WTC11 (cell line): ENCODE data around the gene SERPINB4. TPM values are rescaled to one million over a fixed set of nuclear protein-coding genes. Genes with fewer than 3 reads are reported as not detected.

Experiments used
- ATAC-seq: fragments of 200-7000 bp; cut with Tn5 transposase; 2 replicates; pipeline ENCODE4 v1.10.0; 2021; ENCODE audit warnings: mild to moderate bottlenecking, moderate library complexity
- CTCF ChIA-PET: fragments of 300-600 bp; sonication (Branson Sonifier 250); formaldehyde crosslinking; loops from one replicate; lab custom pipeline; 2021; ENCODE audit warnings: antibody characterized with exemption; lab: Charles Lee
- POLR2A ChIA-PET: fragments of 350-600 bp; sonication (Branson Sonifier 250); formaldehyde crosslinking; loops from one replicate; lab custom pipeline; 2021; ENCODE audit warnings: antibody characterized with exemption; lab: Charles Lee
- DNase-seq: peaks from one replicate; pipeline ENCODE4 v3.0.0; 2021; ENCODE audit warnings: low spot score
- H3K27ac Mint-ChIP-seq: 2 replicates; pipeline ENCODE4 v1.8.0; 2021; ENCODE audit warnings: mixed read lengths
- H3K27me3 Mint-ChIP-seq: 2 replicates; pipeline ENCODE4 v1.8.0; 2021; ENCODE audit warnings: low read depth, mild to moderate bottlenecking, moderate library complexity, mixed read lengths
- H3K36me3 Mint-ChIP-seq: 2 replicates; pipeline ENCODE4 v1.8.0; 2021; ENCODE audit warnings: mixed read lengths
- H3K4me1 Mint-ChIP-seq: 2 replicates; pipeline ENCODE4 v1.8.0; 2022; ENCODE audit warnings: mixed read lengths
- H3K4me3 Mint-ChIP-seq: 2 replicates; pipeline ENCODE4 v1.8.0; 2021; ENCODE audit warnings: mild to moderate bottlenecking, moderate library complexity, mixed read lengths
- H3K9me3 Mint-ChIP-seq: 2 replicates; pipeline ENCODE4 v1.8.0; 2021; ENCODE audit warnings: mixed read lengths
- E2F1 ChIP-seq: sonication (generic); formaldehyde crosslinking; IDR thresholded peaks from 2 replicates; pipeline ENCODE4 v1.8.0; 2022; ENCODE audit warnings: mild to moderate bottlenecking, missing genetic modification reagents
- GTF2I ChIP-seq: fragments of 250-450 bp; sonication (Bioruptor Pico); conservative IDR thresholded peaks from 2 replicates; pipeline ENCODE4 v1.4.0; 2021; ENCODE audit warnings: mild to moderate bottlenecking
- HMGA2 ChIP-seq: fragments of 250-450 bp; sonication (Bioruptor Pico); IDR thresholded peaks from 2 replicates; pipeline ENCODE4 v1.4.0; 2021; ENCODE audit warnings: mild to moderate bottlenecking, moderate library complexity
- KAT7 ChIP-seq: sonication (generic); formaldehyde crosslinking; IDR thresholded peaks from 2 replicates; pipeline ENCODE4 v1.8.1; 2023; ENCODE audit warnings: missing genetic modification reagents, mild to moderate bottlenecking, borderline replicate concordance
- NFE2L1 ChIP-seq: sonication (generic); formaldehyde crosslinking; IDR thresholded peaks from 2 replicates; pipeline ENCODE4 v1.8.1; 2023; ENCODE audit warnings: missing genetic modification reagents
- NR1H2 ChIP-seq: sonication (generic); formaldehyde crosslinking; IDR thresholded peaks from 2 replicates; pipeline ENCODE4 v1.9.0; 2021; ENCODE audit warnings: mild to moderate bottlenecking, moderate library complexity, missing genetic modification reagents
- RORB ChIP-seq: fragments of 250-450 bp; sonication (Bioruptor Pico); IDR thresholded peaks from 2 replicates; pipeline ENCODE4 v1.9.0; 2021; ENCODE audit warnings: mild to moderate bottlenecking
- SMAD3 ChIP-seq: sonication (generic); formaldehyde crosslinking; IDR thresholded peaks from 2 replicates; pipeline ENCODE4 v1.8.0; 2022; ENCODE audit warnings: missing genetic modification reagents, mild to moderate bottlenecking, borderline replicate concordance
- TCF7 ChIP-seq: sonication (generic); formaldehyde crosslinking; IDR thresholded peaks from 2 replicates; pipeline ENCODE4 v1.8.0; 2022; ENCODE audit warnings: mild to moderate bottlenecking, low read depth, missing genetic modification reagents, moderate library complexity
- ZNF281 ChIP-seq: sonication (generic); formaldehyde crosslinking; IDR thresholded peaks from 2 replicates; pipeline ENCODE4 v1.8.0; 2023; ENCODE audit warnings: mild to moderate bottlenecking, missing genetic modification reagents
- ZNF317 ChIP-seq: sonication (generic); formaldehyde crosslinking; IDR thresholded peaks from 2 replicates; pipeline ENCODE4 v1.8.1; 2023; ENCODE audit warnings: low read depth, mild to moderate bottlenecking, moderate library complexity, missing genetic modification reagents, borderline replicate concordance
- ZNF532 ChIP-seq: fragments of 250-450 bp; sonication (Bioruptor Pico); IDR thresholded peaks from 2 replicates; pipeline ENCODE4 v1.9.0; 2021; ENCODE audit warnings: mild to moderate bottlenecking, borderline replicate concordance
- total RNA-seq: library from RNA; stranded (reverse); gene quantifications from 3 replicates; pipeline ENCODE4 v1.2.3, GENCODE V29; 2021
- TF ChIP-seq, protein P1 (sequence below): fragments of 250-450 bp; sonication (Bioruptor Pico); IDR thresholded peaks from 2 replicates; pipeline ENCODE4 v1.9.0; 2021; ENCODE audit warnings: mild to moderate bottlenecking
- TF ChIP-seq, protein P2 (sequence below): sonication (generic); formaldehyde crosslinking; IDR thresholded peaks from 2 replicates; pipeline ENCODE4 v1.8.1; 2022; ENCODE audit warnings: low read depth, mild to moderate bottlenecking, moderate library complexity, missing genetic modification reagents, borderline replicate concordance

Gene SERPINB4
- total RNA-seq, 1 experiment from 2014 or later = 1.3 TPM

DNA sequence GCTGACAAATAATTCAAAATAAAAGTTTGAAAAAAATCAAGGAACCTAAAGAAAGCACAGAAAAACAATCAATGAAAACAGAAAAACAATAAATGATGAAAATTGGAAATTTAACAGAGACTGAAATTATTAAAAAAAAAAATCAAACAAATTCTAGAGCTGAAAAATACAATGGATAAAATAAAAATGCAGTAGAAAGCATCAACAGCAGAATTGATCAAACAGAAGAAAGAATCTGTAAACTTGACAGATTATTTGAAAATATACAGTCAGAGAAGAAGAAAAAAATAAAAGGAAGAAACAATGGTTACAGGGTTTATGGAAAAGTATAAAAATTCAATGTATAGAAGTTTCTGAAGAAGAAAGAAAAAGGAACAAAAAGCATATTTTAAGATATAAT, 16.2 kb downstream of the SERPINB4 start:
- no peaks in the 10 kb centered on the region for H3K4me1 Mint-ChIP-seq
- peaks cover 5% of the 10 kb centered on the region for H3K27me3 Mint-ChIP-seq
- TF ChIP-seq RORB (CRISPR knock-in tag) = no peak
- TF ChIP-seq NR1H2 = no peak
- TF ChIP-seq, protein P1, sequence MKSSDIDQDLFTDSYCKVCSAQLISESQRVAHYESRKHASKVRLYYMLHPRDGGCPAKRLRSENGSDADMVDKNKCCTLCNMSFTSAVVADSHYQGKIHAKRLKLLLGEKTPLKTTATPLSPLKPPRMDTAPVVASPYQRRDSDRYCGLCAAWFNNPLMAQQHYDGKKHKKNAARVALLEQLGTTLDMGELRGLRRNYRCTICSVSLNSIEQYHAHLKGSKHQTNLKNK = no peak
- TF ChIP-seq, protein P2, sequence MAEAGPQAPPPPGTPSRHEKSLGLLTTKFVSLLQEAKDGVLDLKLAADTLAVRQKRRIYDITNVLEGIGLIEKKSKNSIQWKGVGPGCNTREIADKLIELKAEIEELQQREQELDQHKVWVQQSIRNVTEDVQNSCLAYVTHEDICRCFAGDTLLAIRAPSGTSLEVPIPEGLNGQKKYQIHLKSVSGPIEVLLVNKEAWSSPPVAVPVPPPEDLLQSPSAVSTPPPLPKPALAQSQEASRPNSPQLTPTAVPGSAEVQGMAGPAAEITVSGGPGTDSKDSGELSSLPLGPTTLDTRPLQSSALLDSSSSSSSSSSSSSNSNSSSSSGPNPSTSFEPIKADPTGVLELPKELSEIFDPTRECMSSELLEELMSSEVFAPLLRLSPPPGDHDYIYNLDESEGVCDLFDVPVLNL (CRISPR knock-in tag) = no peak
- no peak for TF ChIP-seq SMAD3 (CRISPR knock-in tag)
- no peak for TF ChIP-seq HMGA2
- no peak overlapping the region for H3K27ac Mint-ChIP-seq
- DNase-seq (no peak), ATAC-seq (no peak)
- CTCF ChIA-PET = no interaction called here
- POLR2A ChIA-PET = no interaction called here
- H3K36me3 Mint-ChIP-seq = peaks cover 47% of the 10 kb centered on the region
- H3K9me3 Mint-ChIP-seq = peaks cover 57% of the 10 kb centered on the region
- no peak overlapping the region for H3K4me3 Mint-ChIP-seq

DNA sequence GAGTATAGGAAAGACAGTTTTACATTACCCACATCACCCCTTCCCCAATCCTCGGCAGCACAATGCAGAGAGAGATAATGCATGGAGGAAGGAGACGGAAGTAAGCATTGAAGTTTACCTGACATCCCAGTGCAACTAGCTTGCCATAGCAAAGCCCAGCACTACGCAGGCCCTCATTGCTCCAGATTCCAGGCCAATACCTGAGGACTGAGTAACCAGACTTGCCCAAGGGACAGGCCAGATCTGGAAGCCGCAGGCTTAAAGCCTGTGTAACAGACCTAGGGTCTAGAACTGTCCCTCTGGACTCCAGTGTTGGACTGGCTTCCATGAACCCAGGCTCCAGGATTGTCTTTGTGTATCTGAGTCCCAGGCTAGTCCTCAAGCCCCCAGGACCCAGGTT, 17.6 kb downstream of the SERPINB4 start:
- H3K27ac Mint-ChIP-seq = no peak overlapping the region
- ChIA-PET POLR2A (no interaction called here), CTCF (no interaction called here)
- peaks cover 5% of the 10 kb centered on the region for H3K27me3 Mint-ChIP-seq
- no peak for ATAC-seq
- no peak overlapping the region for H3K4me3 Mint-ChIP-seq
- 0 out of 2 replicates have a peak, but pooled peaks cover 5% of the 10 kb centered on the region for H3K4me1 Mint-ChIP-seq
- peaks cover 47% of the 10 kb centered on the region for H3K36me3 Mint-ChIP-seq
- peaks cover 66% of the 10 kb centered on the region for H3K9me3 Mint-ChIP-seq
- DNase-seq = no peak
- TF ChIP-seq NFE2L1 (CRISPR knock-in tag) (no peak), ZNF317 (CRISPR knock-in tag) (no peak)
- TF ChIP-seq, all 79 proteins: peak for 0

- Mint-ChIP-seq H3K27me3 (peaks cover 5% of the 10 kb centered on the region), H3K4me1 (0 out of 2 replicates have a peak, but pooled peaks cover 5% of the 10 kb centered on the region), H3K36me3 (peaks cover 47% of the 10 kb centered on the region), H3K27ac (no peak overlapping the region), H3K9me3 (peaks cover 63% of the 10 kb centered on the region), H3K4me3 (no peak overlapping the region)
- ChIA-PET POLR2A (no interaction called here), CTCF (no interaction called here)
- DNase-seq (no peak), ATAC-seq (no peak)
- TF ChIP-seq ZNF532 (no peak), GTF2I (CRISPR knock-in tag) (no peak), TCF7 (CRISPR knock-in tag) (no peak), ZNF281 (CRISPR knock-in tag) (no peak), KAT7 (CRISPR knock-in tag) (no peak), E2F1 (CRISPR knock-in tag) (no peak)
- TF ChIP-seq, protein P1 = no peak
Measured at GRCh38 chr18:63624863-63625262, 19.2 kb downstream of the SERPINB4 start.
